Right atrium auricular region (tissue), 2 donors: ENCODE data around the gene BRSK1. TPM values are rescaled to one million over a fixed set of nuclear protein-coding genes. Genes with fewer than 3 reads are reported as not detected.

ENCODE experiments used
- DNase-seq: peaks from one replicate; pipeline ENCODE4 v3.0.0-alpha.2; 2019; ENCODE audit warnings: low spot score
- H3K27ac ChIP-seq, 2 donors: fragments of 200-600 bp; sonication (generic); 1 replicate in 1 of 2; 2 replicates in 1 of 2; pipeline ENCODE4 v1.5.1; 2016 to 2019
- H3K27me3 ChIP-seq, 2 donors: fragments of 200-600 bp; sonication (generic); one replicate each; pipeline versions ENCODE4 v1.5.1 to v1.6.0; 2017 to 2019
- H3K36me3 ChIP-seq: fragments of 200-600 bp; sonication (generic); one replicate; pipeline ENCODE4 v1.5.1; 2016
- H3K4me1 ChIP-seq, 2 donors: fragments of 200-600 bp; sonication (generic); one replicate each; pipeline versions ENCODE4 v1.5.1 to v1.6.0; 2017 to 2019
- H3K4me3 ChIP-seq, 2 donors: fragments of 200-600 bp; sonication (generic); 1 replicate in 1 of 2; 2 replicates in 1 of 2; pipeline ENCODE4 v1.5.1; 2017 to 2019; ENCODE audit warnings: mild to moderate bottlenecking in 1 of 2, moderate library complexity in 1 of 2
- H3K9me3 ChIP-seq, 2 donors: fragments of 200-600 bp; sonication (generic); one replicate each; pipeline ENCODE4 v1.5.1; 2019
- CTCF ChIP-seq, 2 donors: fragments of 200-600 bp; sonication (generic); IDR thresholded peaks; one replicate each; pipeline ENCODE4 v1.5.1; 2019; ENCODE audit warnings: antibody characterized with exemption in 2 of 2
- microRNA-seq, 2 donors: library from miRNA; unstranded; fragments of <30 nt; microRNA quantifications; one replicate each; pipeline ENCODE4, GENCODE V29; 2016 to 2017; ENCODE audit warnings: borderline number of aligned reads in 2 of 2, borderline replicate concordance in 1 of 2
- total RNA-seq, 2 donors: library from RNA; depleted of rRNA; stranded (reverse); fragments of >200 nt; gene quantifications; one replicate each; pipeline ENCODE4 v1.1.0, GENCODE V29; 2016

BRSK1 gene
- total RNA-seq, 2 donors from 2014 or later = 5.6 to 15.6 TPM

DNA sequence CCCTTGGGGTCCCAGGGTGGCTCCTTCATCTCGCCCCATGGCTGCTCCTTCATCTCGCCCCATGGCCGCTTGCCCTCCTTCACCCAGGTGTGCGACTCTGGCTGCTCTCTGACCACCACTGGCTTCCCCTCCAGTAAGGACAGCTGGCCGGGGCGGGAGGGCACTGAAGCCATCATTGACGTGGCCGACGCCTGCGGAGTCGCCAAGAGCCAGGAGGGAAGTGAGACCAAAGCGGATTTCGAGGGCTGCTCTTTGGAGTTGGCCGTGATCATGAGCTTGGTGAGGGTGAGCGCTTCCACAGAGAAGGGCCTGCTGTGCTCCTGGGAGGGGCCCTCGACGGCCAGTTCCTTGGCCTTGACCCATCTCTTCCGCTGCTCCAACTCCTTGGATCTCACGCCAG lies 74.7 kb downstream of the BRSK1 start:
- Histone ChIP-seq H3K36me3 (no peaks in the 10 kb centered on the region), H3K4me3 (no peak overlapping the region), H3K27ac (no peak overlapping the region), H3K9me3 (no peaks in the 10 kb centered on the region), H3K4me1 (peaks cover 0 to 18% of the 10 kb centered on the region in 2 donors), H3K27me3 (peaks cover 4 to 13% of the 10 kb centered on the region in 2 donors)
- TF ChIP-seq CTCF (IDR thresholded peaks at IDR 0.05) = no peak
- no peak for DNase-seq

GRCh38 chr19:55358943-55359908 lies 75.4 kb downstream of the BRSK1 start:
- no peaks in the 10 kb centered on the region for H3K9me3 ChIP-seq
- no peak overlapping the region for H3K4me3 ChIP-seq
- H3K4me1 ChIP-seq = peaks cover 0 to 10% of the 10 kb centered on the region in 2 donors
- no peak for TF ChIP-seq CTCF (IDR thresholded peaks at IDR 0.05)
- no peak for DNase-seq
- no peak overlapping the region for H3K27ac ChIP-seq
- peaks cover 0 to 6% of the 10 kb centered on the region in 2 donors for H3K27me3 ChIP-seq
- H3K36me3 ChIP-seq = no peaks in the 10 kb centered on the region

- Histone ChIP-seq H3K27ac (no peak overlapping the region), H3K4me1 (no peaks in the 10 kb centered on the region), H3K4me3 (no peak overlapping the region), H3K9me3 (no peaks in the 10 kb centered on the region), H3K36me3 (no peaks in the 10 kb centered on the region), H3K27me3 (no peaks in the 10 kb centered on the region)
- no peak for DNase-seq
- TF ChIP-seq CTCF (IDR thresholded peaks at IDR 0.05) = no peak
Measured at GRCh38 chr19:55360902-55361301, 77.1 kb downstream of the BRSK1 start.

Small RNA genes within 50 kb of the gene (microRNA-seq; reads per million reads assigned to microRNA genes)
- gene MIR6802 (0.71 to 2.1 reads per million in 2 donors), gene MIR6803 (1.4 to 2.8 reads per million in 2 donors)

Other genes starting within 250 kb of the BRSK1 start
- under 1 TPM in 1 of 2 donors, not detected in 1; 0.16 TPM for gene GP6, start 245.7 kb upstream of the BRSK1 start, total RNA-seq
- gene RDH13, start 220.8 kb upstream of the BRSK1 start, total RNA-seq = 10 to 100 TPM; 26.5 to 28.1 TPM
- 10 to 100 TPM in 1 of 2 donors, 1 to 10 TPM in 1; 6.7 to 13.8 TPM for gene EPS8L1, start 208.1 kb upstream of the BRSK1 start, total RNA-seq
- gene PPP1R12C, start 166.4 kb upstream of the BRSK1 start, total RNA-seq = 100 to 1,000 TPM in 1 of 2 donors, 10 to 100 TPM in 1; 98.9 to 205 TPM
- 10 to 100 TPM in 1 of 2 donors, 1 to 10 TPM in 1; 6.8 to 46.5 TPM for gene TNNT1, start 134.8 kb upstream of the BRSK1 start, total RNA-seq
- gene TNNI3, start 126.3 kb upstream of the BRSK1 start, total RNA-seq = 1,000 to 10,000 TPM; 3,822 to 4,003 TPM
- 1 to 10 TPM in 1 of 2 donors, under 1 TPM in 1; 0.89 to 2.7 TPM for gene DNAAF3, start 117.4 kb upstream of the BRSK1 start, total RNA-seq
- gene SYT5, start 103.7 kb upstream of the BRSK1 start, total RNA-seq = under 1 TPM in 1 of 2 donors, not detected in 1; 0.08 TPM
- gene PTPRH, start 74.5 kb upstream of the BRSK1 start, total RNA-seq = 1 to 10 TPM; 1.3 to 7.8 TPM
- gene TMEM86B, start 55.2 kb upstream of the BRSK1 start, total RNA-seq = 1 to 10 TPM in 1 of 2 donors, not detected in 1; 1.3 TPM
- 10 to 100 TPM; 28.7 to 35.5 TPM for gene PPP6R1, start 25.0 kb upstream of the BRSK1 start, total RNA-seq
- gene HSPBP1, start 3.9 kb upstream of the BRSK1 start, total RNA-seq = 10 to 100 TPM; 29.6 to 35.8 TPM
- gene TMEM150B, start 41.3 kb downstream of the BRSK1 start, total RNA-seq = 1 to 10 TPM in 1 of 2 donors, not detected in 1; 3.3 TPM
- gene KMT5C, start 55.9 kb downstream of the BRSK1 start, total RNA-seq = 1 to 10 TPM; 2.4 to 3.3 TPM
- gene COX6B2, start 70.7 kb downstream of the BRSK1 start, total RNA-seq = not detected
- gene GARIN5B, start 79.3 kb downstream of the BRSK1 start, total RNA-seq = not detected
- gene IL11, start 86.5 kb downstream of the BRSK1 start, total RNA-seq = under 1 TPM in 1 of 2 donors, not detected in 1; 0.16 TPM
- not detected for gene TMEM190, start 92.8 kb downstream of the BRSK1 start, total RNA-seq
- 1 to 10 TPM in 1 of 2 donors, not detected in 1; 1.2 TPM for gene TMEM238, start 100.3 kb downstream of the BRSK1 start, total RNA-seq
- gene RPL28, start 101.9 kb downstream of the BRSK1 start, total RNA-seq = 100 to 1,000 TPM; 175 to 319 TPM
- gene UBE2S, start 123.8 kb downstream of the BRSK1 start, total RNA-seq = 10 to 100 TPM; 19.1 to 22.0 TPM
- not detected for gene SHISA7, start 159.3 kb downstream of the BRSK1 start, total RNA-seq
- gene ISOC2, start 177.6 kb downstream of the BRSK1 start, total RNA-seq = 10 to 100 TPM; 87.0 to 92.2 TPM
- not detected for gene C19orf85, start 180.8 kb downstream of the BRSK1 start, total RNA-seq
- 10 to 100 TPM in 1 of 2 donors, 1 to 10 TPM in 1; 5.6 to 13.2 TPM for gene ZNF628, start 192.6 kb downstream of the BRSK1 start, total RNA-seq
- 1 to 10 TPM; 2.3 to 7.0 TPM for gene NAT14, start 201.2 kb downstream of the BRSK1 start, total RNA-seq
- gene SSC5D, start 204.4 kb downstream of the BRSK1 start, total RNA-seq = 1 to 10 TPM; 3.3 to 6.7 TPM